Endothelial cell of umbilical vein (primary cell): Measurements from ENCODE around the gene TMEM62. TPM values are rescaled to one million over a fixed set of nuclear protein-coding genes. Genes with fewer than 3 reads are reported as not detected.

Experiments used
- BruUV-seq: library from RNA; stranded (reverse); fragments of 400-500 nt; replicated peaks from 2 replicates; lab custom pipeline; 2021; lab: Mats Ljungman, UMichigan
- CTCF ChIA-PET: fragments of 300-600, 350-600 bp; sonication (Branson Sonifier 250); formaldehyde crosslinking; loops from one replicate; lab custom pipeline; 2021; ENCODE audit warnings: antibody characterized with exemption, inconsistent platforms; lab: Charles Lee
- POLR2A ChIA-PET: fragments of 300-600, 350-600 bp; sonication (Branson Sonifier 250); formaldehyde crosslinking; loops from one replicate; lab custom pipeline; 2021; ENCODE audit warnings: antibody characterized with exemption, inconsistent platforms; lab: Charles Lee
- DNase-seq: peaks from one replicate; pipeline ENCODE4 v3.0.0-alpha.2; 2011; ENCODE audit warnings: low read depth, low spot score
- FAIRE-seq: peaks from 2 replicates; lab custom pipeline; 2011; peaks lifted over from hg19 to GRCh38; lab: Jason Lieb, UNC
- H2AFZ ChIP-seq: 2 replicates; pipeline ENCODE4 v1.6.0; 2012; ENCODE audit warnings: low read depth, low read length, control low read depth, inconsistent platforms
- H3K27ac ChIP-seq: 2 replicates; pipeline ENCODE4 v1.5.1; 2011; ENCODE audit warnings: low read depth, mild to moderate bottlenecking, control low read depth, low read length, moderate library complexity; ENCODE audit not compliant: insufficient read depth
- H3K27me3 ChIP-seq, 2 experiments: 2 replicates each; pipeline versions ENCODE4 v1.6.0 to v1.6.1; 2011; ENCODE audit warnings: low read length in 2 of 2, mixed read lengths in 1 of 2; ENCODE audit not compliant: control insufficient read depth in 2 of 2, insufficient read depth in 2 of 2
- H3K36me3 ChIP-seq, 2 experiments: 2 replicates in 1 of 2; 3 replicates in 1 of 2; pipeline ENCODE4 v1.5.1; 2011; ENCODE audit warnings: low read length in 2 of 2, mild to moderate bottlenecking in 1 of 2, moderate library complexity in 1 of 2; ENCODE audit not compliant: control insufficient read depth in 2 of 2, insufficient read depth in 2 of 2; ENCODE audit errors: extremely low read depth in 1 of 2
- H3K4me1 ChIP-seq: 3 replicates; pipeline ENCODE4 v1.5.1; 2011; ENCODE audit warnings: mild to moderate bottlenecking, low read length; ENCODE audit not compliant: control insufficient read depth, insufficient read depth; ENCODE audit errors: extremely low read depth
- H3K4me2 ChIP-seq: 2 replicates; pipeline ENCODE4 v1.6.1; 2011; ENCODE audit warnings: low read length, control low read depth, mixed read lengths; ENCODE audit not compliant: insufficient read depth
- H3K4me3 ChIP-seq, 3 experiments: fragments of 200-600 bp in 1 of 3; sonication (generic), shearing (Covaris generic) in 1 of 3; replicated peaks in 1 of 3; 2 replicates each; pipeline ENCODE4 v1.5.1; 2011 to 2016; ENCODE audit warnings: control low read depth in 3 of 3, low read length in 3 of 3, mild to moderate bottlenecking in 2 of 3, inconsistent platforms in 1 of 3, low read depth in 1 of 3, moderate library complexity in 1 of 3; ENCODE audit not compliant: insufficient read depth in 1 of 3
- H3K79me2 ChIP-seq: 2 replicates; pipeline ENCODE4 v1.6.0; 2012; ENCODE audit warnings: low read length, inconsistent platforms; ENCODE audit not compliant: control insufficient read depth, insufficient read depth
- H3K9ac ChIP-seq: replicated peaks from 2 replicates; pipeline ENCODE3; 2011; ENCODE audit warnings: low read length, control low read depth; ENCODE audit not compliant: insufficient read depth; ENCODE audit errors: extremely low read depth
- H3K9me1 ChIP-seq: replicated peaks from 3 replicates; pipeline ENCODE4 v1.6.0; 2011; ENCODE audit warnings: mild to moderate bottlenecking, low read length; ENCODE audit not compliant: control insufficient read depth, insufficient read depth; ENCODE audit errors: extremely low read depth
- H3K9me3 ChIP-seq: replicated peaks from 2 replicates; pipeline ENCODE4 v1.5.1; 2012; ENCODE audit warnings: low read length, inconsistent platforms; ENCODE audit not compliant: control insufficient read depth, insufficient read depth
- H4K20me1 ChIP-seq: replicated peaks from 2 replicates; pipeline ENCODE3; 2011; ENCODE audit warnings: mild to moderate bottlenecking, low read length; ENCODE audit not compliant: control insufficient read depth, insufficient read depth; ENCODE audit errors: extremely low read depth
- CTCF ChIP-seq, 2 donors: IDR thresholded peaks; 1 replicate in 1 of 2; 2 replicates in 1 of 2; pipeline ENCODE4 v1.5.1; 2011; ENCODE audit warnings: low read length in 2 of 2, mild to moderate bottlenecking in 2 of 2, moderate library complexity in 2 of 2, control low read depth in 1 of 2, inconsistent platforms in 1 of 2, low read depth in 1 of 2; ENCODE audit not compliant: insufficient read depth in 1 of 2; ENCODE audit errors: extremely low read depth in 1 of 2
- EZH2 ChIP-seq: IDR thresholded peaks from 2 replicates; pipeline ENCODE4 v1.6.1; 2012; ENCODE audit warnings: borderline replicate concordance, low read depth, mild to moderate bottlenecking, moderate library complexity, low read length, inconsistent platforms; ENCODE audit not compliant: severe bottlenecking
- FOS ChIP-seq: IDR thresholded peaks from 2 replicates; pipeline ENCODE4 v1.6.1; 2011; ENCODE audit warnings: mild to moderate bottlenecking, low read length, moderate library complexity, borderline replicate concordance; ENCODE audit not compliant: insufficient read depth
- MAX ChIP-seq: IDR thresholded peaks from 2 replicates; pipeline ENCODE4 v1.6.1; 2011; ENCODE audit not compliant: insufficient read depth, insufficient read length
- MYC ChIP-seq: IDR thresholded peaks from one replicate; pipeline ENCODE4 v1.6.1; 2011; ENCODE audit warnings: mild to moderate bottlenecking, low read depth, low read length
- dilution Hi-C: fragments of 300-500 bp; cut with MboI; formaldehyde crosslinking; loops from one replicate; pipeline ENCODE4 v1.15.0; 2019; ENCODE audit warnings: low sequenced_read_pairs; ENCODE audit not compliant: extremely low pct_ligation_motif_present
- intact Hi-C: fragments of 100-400 bp; cut with micrococcal nuclease; formaldehyde crosslinking; loops from one replicate; pipeline ENCODE4 v1.10.0; 2022
- polyA plus RNA-seq, 4 experiments: library from polyadenylated mRNA; depleted of rRNA in 3 of 4; stranded (reverse) in 3 of 4; unstranded in 1 of 4; fragments of >200 nt; gene quantifications; 2 replicates each; pipeline versions ENCODE4 v1.2.1 to v1.2.3, GENCODE V29; 2011 to 2012; ENCODE audit warnings: missing spikeins in 1 of 4
- total RNA-seq: library from RNA; stranded (reverse); gene quantifications from 2 replicates; pipeline ENCODE4 v1.2.3, GENCODE V29; 2021

The TMEM62 gene
- total and polyA plus RNA-seq, 2 donors (not counting 3 experiments of a cell fraction or from before 2014, with no cell fraction given) = 10.4 to 22.2 TPM

- no peaks in the 10 kb centered on the region for H3K36me3 ChIP-seq
- H3K27ac ChIP-seq = no peak overlapping the region
- no TSS peak for BruUV-seq
- H3K9me1 ChIP-seq = no peaks in the 10 kb centered on the region
- intact Hi-C loops = no loop called here
- H3K9ac ChIP-seq = no peak overlapping the region
- H3K4me3 ChIP-seq = no peak overlapping the region
- no peaks in the 10 kb centered on the region for H3K9me3 ChIP-seq
- H3K79me2 ChIP-seq = no peaks in the 10 kb centered on the region
- H2AFZ ChIP-seq = no peak overlapping the region
- H3K4me2 ChIP-seq = no peak overlapping the region
- H3K4me1 ChIP-seq = no peaks in the 10 kb centered on the region
- peaks cover 9 to 23% of the 10 kb centered on the region in 2 experiments for H3K27me3 ChIP-seq
- POLR2A ChIA-PET = no interaction called here
- H4K20me1 ChIP-seq = no peaks in the 10 kb centered on the region
- FAIRE-seq (no peak), DNase-seq (no peak)
- dilution Hi-C loops = no loop called here
- CTCF ChIA-PET = interaction anchor here (2.4 kb wide), 1 partner anchor 14 kb away, joined by 9 read pairs; no protein-coding TSS in a partner anchor
- TF ChIP-seq MAX = no peak
- TF ChIP-seq MYC = no peak
- TF ChIP-seq FOS = no peak
- no peak for TF ChIP-seq EZH2
- TF ChIP-seq CTCF (IDR thresholded peaks at IDR 0.05; ENCODE audit: extremely low read depth in 1 of 2, insufficient read depth in 1 of 2, low read depth in 1 of 2, low read length in 2 of 2) = no peak
These were observed 77.4 kb downstream of the TMEM62 start for GRCh38 chr15:43210807-43211206.
